Measurements from ENCODE around the gene NDST3.

DNA sequence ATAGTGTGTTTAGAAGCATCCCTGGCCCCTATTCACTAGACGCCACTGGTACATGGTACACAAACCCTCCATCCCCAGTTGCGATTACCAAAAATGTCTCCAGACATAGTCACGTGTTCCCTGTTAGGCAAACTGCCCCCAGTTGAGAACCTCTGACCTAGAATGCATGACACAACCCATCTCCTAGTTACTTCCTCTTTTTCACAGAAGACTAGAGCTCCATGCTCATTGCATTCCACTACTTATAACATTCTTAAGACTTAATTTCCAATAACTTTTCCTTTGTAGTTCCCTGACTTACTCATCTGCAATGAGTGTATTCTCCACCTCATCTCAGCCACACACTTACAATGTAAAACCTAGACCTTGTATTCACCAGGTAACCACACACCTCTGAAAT lies 249.9 kb downstream of the NDST3 start:
- no peak for TF ChIP-seq POLR2A (IDR thresholded peaks at IDR 0.05)
- TF ChIP-seq, protein P1, sequence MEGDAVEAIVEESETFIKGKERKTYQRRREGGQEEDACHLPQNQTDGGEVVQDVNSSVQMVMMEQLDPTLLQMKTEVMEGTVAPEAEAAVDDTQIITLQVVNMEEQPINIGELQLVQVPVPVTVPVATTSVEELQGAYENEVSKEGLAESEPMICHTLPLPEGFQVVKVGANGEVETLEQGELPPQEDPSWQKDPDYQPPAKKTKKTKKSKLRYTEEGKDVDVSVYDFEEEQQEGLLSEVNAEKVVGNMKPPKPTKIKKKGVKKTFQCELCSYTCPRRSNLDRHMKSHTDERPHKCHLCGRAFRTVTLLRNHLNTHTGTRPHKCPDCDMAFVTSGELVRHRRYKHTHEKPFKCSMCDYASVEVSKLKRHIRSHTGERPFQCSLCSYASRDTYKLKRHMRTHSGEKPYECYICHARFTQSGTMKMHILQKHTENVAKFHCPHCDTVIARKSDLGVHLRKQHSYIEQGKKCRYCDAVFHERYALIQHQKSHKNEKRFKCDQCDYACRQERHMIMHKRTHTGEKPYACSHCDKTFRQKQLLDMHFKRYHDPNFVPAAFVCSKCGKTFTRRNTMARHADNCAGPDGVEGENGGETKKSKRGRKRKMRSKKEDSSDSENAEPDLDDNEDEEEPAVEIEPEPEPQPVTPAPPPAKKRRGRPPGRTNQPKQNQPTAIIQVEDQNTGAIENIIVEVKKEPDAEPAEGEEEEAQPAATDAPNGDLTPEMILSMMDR (IDR thresholded peaks at IDR 0.05), result no peak

Measured in breast epithelium (tissue), 3 donors.